H9 (cell line): ENCODE measurements around the gene GRAP2. TPM values are rescaled to one million over a fixed set of nuclear protein-coding genes. Genes with fewer than 3 reads are reported as not detected.

Experiments used
- DNase-seq: peaks from one replicate; pipeline ENCODE4 v3.0.0-alpha.2; 2017
- H2AFZ ChIP-seq: one replicate; pipeline ENCODE4 v1.6.1; 2013; ENCODE audit warnings: mild to moderate bottlenecking, low read length, control low read depth, moderate library complexity
- H2AK5ac ChIP-seq: 2 replicates; pipeline ENCODE4 v1.6.1; 2013; ENCODE audit warnings: low read length, control low read depth, mixed read lengths; ENCODE audit not compliant: insufficient read length
- H2BK120ac ChIP-seq: one replicate; pipeline ENCODE4 v1.6.1; 2013; ENCODE audit warnings: low read depth, mild to moderate bottlenecking, low read length, control low read depth, inconsistent platforms; ENCODE audit not compliant: poor library complexity, severe bottlenecking
- H2BK12ac ChIP-seq: 2 replicates; pipeline ENCODE4 v1.6.1; 2013; ENCODE audit warnings: low read length, control low read depth, mixed read lengths, low read depth; ENCODE audit not compliant: insufficient read length
- H2BK15ac ChIP-seq: 2 replicates; pipeline ENCODE4 v1.6.1; 2013; ENCODE audit warnings: low read depth, low read length, control low read depth
- H2BK20ac ChIP-seq: one replicate; pipeline ENCODE4 v1.6.1; 2013; ENCODE audit warnings: low read depth, mild to moderate bottlenecking, low read length, control low read depth, inconsistent platforms; ENCODE audit not compliant: poor library complexity, severe bottlenecking
- H2BK5ac ChIP-seq: 2 replicates; pipeline ENCODE4 v1.6.1; 2013; ENCODE audit warnings: low read length, control low read depth, mixed read lengths; ENCODE audit not compliant: insufficient read length
- H3K14ac ChIP-seq: 2 replicates; pipeline ENCODE4 v1.6.1; 2013; ENCODE audit warnings: low read length, control low read depth; ENCODE audit not compliant: insufficient read depth
- H3K18ac ChIP-seq: 2 replicates; pipeline ENCODE4 v1.6.1; 2013; ENCODE audit warnings: low read depth, mild to moderate bottlenecking, mixed read lengths, low read length, control low read depth; ENCODE audit not compliant: insufficient read length
- H3K23ac ChIP-seq: 2 replicates; pipeline ENCODE4 v1.6.1; 2013; ENCODE audit warnings: low read length, control low read depth, mixed read lengths, low read depth; ENCODE audit not compliant: insufficient read length
- H3K23me2 ChIP-seq: 2 replicates; pipeline ENCODE4 v1.6.1; 2013; ENCODE audit warnings: low read depth, mild to moderate bottlenecking, mixed read lengths, low read length, control low read depth; ENCODE audit not compliant: insufficient read length, poor library complexity, severe bottlenecking
- H3K27ac ChIP-seq: 2 replicates; pipeline ENCODE4 v1.5.1; 2013; ENCODE audit warnings: low read length, control low read depth, mixed read lengths, low read depth; ENCODE audit not compliant: insufficient read length
- H3K27me3 ChIP-seq: 2 replicates; pipeline ENCODE4 v1.6.1; 2013; ENCODE audit warnings: low read length, control low read depth, inconsistent platforms; ENCODE audit not compliant: insufficient read depth
- H3K4ac ChIP-seq: 2 replicates; pipeline ENCODE4 v1.6.1; 2013; ENCODE audit warnings: low read depth, mild to moderate bottlenecking, control low read depth, inconsistent platforms, low read length, moderate library complexity
- H3K4me1 ChIP-seq: 2 replicates; pipeline ENCODE4 v1.6.1; 2013; ENCODE audit warnings: low read length, control low read depth, inconsistent platforms; ENCODE audit not compliant: insufficient read depth
- H3K4me2 ChIP-seq: 2 replicates; pipeline ENCODE4 v1.6.1; 2013; ENCODE audit warnings: low read length, control low read depth, mixed read lengths; ENCODE audit not compliant: insufficient read length, insufficient read depth
- H3K56ac ChIP-seq: 2 replicates; pipeline ENCODE4 v1.6.1; 2013; ENCODE audit warnings: low read depth, mild to moderate bottlenecking, mixed read lengths, low read length, control low read depth; ENCODE audit not compliant: insufficient read length
- H3K79me1 ChIP-seq: 2 replicates; pipeline ENCODE4 v1.6.1; 2013; ENCODE audit warnings: low read depth, mild to moderate bottlenecking, moderate library complexity, low read length, control low read depth, inconsistent platforms; ENCODE audit not compliant: insufficient read depth, poor library complexity, severe bottlenecking
- H3K79me2 ChIP-seq: 2 replicates; pipeline ENCODE4 v1.6.1; 2013; ENCODE audit warnings: low read length, control low read depth, inconsistent platforms; ENCODE audit not compliant: insufficient read depth
- H3K9ac ChIP-seq: 2 replicates; pipeline ENCODE4 v1.6.1; 2013; ENCODE audit warnings: low read length, control low read depth, mixed read lengths; ENCODE audit not compliant: insufficient read length; ENCODE audit errors: extremely low read depth
- H3K9me3 ChIP-seq: one replicate; pipeline ENCODE4 v1.6.1; 2013; ENCODE audit warnings: low read depth, low read length, inconsistent platforms; ENCODE audit not compliant: control insufficient read depth
- H3T11ph ChIP-seq: one replicate; pipeline ENCODE4 v1.6.1; 2013; ENCODE audit warnings: mild to moderate bottlenecking, low read length, control low read depth, inconsistent platforms
- H4K20me1 ChIP-seq: one replicate; pipeline ENCODE4 v1.6.1; 2013; ENCODE audit not compliant: control insufficient read depth, insufficient read length, insufficient read depth
- H4K5ac ChIP-seq: 2 replicates; pipeline ENCODE4 v1.6.1; 2013; ENCODE audit warnings: low read depth, mild to moderate bottlenecking, mixed read lengths, low read length, control low read depth; ENCODE audit not compliant: insufficient read length
- H4K8ac ChIP-seq: replicated peaks from 2 replicates; pipeline ENCODE4 v1.6.1; 2013; ENCODE audit warnings: low read length, control low read depth, mixed read lengths, low read depth; ENCODE audit not compliant: insufficient read length
- H4K91ac ChIP-seq: 2 replicates; pipeline ENCODE4 v1.6.1; 2013; ENCODE audit warnings: low read depth, mild to moderate bottlenecking, moderate library complexity, mixed read lengths, low read length, control low read depth; ENCODE audit not compliant: insufficient read length
- H3K27ac Mint-ChIP-seq, 3 experiments: 2 replicates in 2 of 3; 3 replicates in 1 of 3; pipeline ENCODE4 v1.8.0; 2020 to 2021; ENCODE audit warnings: mixed read lengths in 3 of 3, mild to moderate bottlenecking in 1 of 3, moderate library complexity in 1 of 3
- H3K27me3 Mint-ChIP-seq: 2 replicates; pipeline ENCODE4 v1.8.0; 2021; ENCODE audit warnings: low read depth, mild to moderate bottlenecking, moderate library complexity, mixed read lengths
- H3K36me3 Mint-ChIP-seq, 3 experiments: 2 replicates in 2 of 3; 3 replicates in 1 of 3; pipeline ENCODE4 v1.8.0; 2020 to 2021; ENCODE audit warnings: low read depth in 3 of 3, mixed read lengths in 3 of 3; ENCODE audit not compliant: insufficient read depth in 1 of 3
- H3K4me1 Mint-ChIP-seq, 2 experiments: 2 replicates each; pipeline ENCODE4 v1.8.0; 2020; ENCODE audit warnings: mixed read lengths in 2 of 2
- H3K4me3 Mint-ChIP-seq, 2 experiments: 2 replicates in 1 of 2; 3 replicates in 1 of 2; pipeline ENCODE4 v1.8.0; 2020 to 2021; ENCODE audit warnings: mild to moderate bottlenecking in 2 of 2, mixed read lengths in 2 of 2, moderate library complexity in 1 of 2
- H3K9me3 Mint-ChIP-seq, 2 experiments: 2 replicates in 1 of 2; 3 replicates in 1 of 2; pipeline ENCODE4 v1.8.0; 2020; ENCODE audit warnings: mild to moderate bottlenecking in 2 of 2, mixed read lengths in 2 of 2, moderate library complexity in 1 of 2
- CTCF ChIP-seq: fragments of 200-600 bp; sonication (generic); conservative IDR thresholded peaks from 3 replicates; pipeline ENCODE4 v1.8.0; 2021; ENCODE audit warnings: antibody characterized with exemption, mild to moderate bottlenecking
- WGBS: extraction: QIAGEN DNeasy Blood & Tissue Kit; methylation state at CpG from one replicate; pipeline ENCODE4 v1.1.7; 2013; ENCODE audit warnings: missing lambda C conversion rate, low lambda C conversion rate, mixed read lengths; ENCODE audit not compliant: insufficient read length; ENCODE audit errors: extremely low coverage; 5-methylcytosine and 5-hydroxymethylcytosine counted together
- total RNA-seq: library from RNA; stranded (reverse); gene quantifications from 2 replicates; pipeline ENCODE4 v1.2.1, GENCODE V29; 2021

GRAP2 gene
- total RNA-seq, 1 experiment from 2014 or later: not detected

- H3K23me2 ChIP-seq: no peaks in the 10 kb centered on the region
- no peaks in the 10 kb centered on the region for H3K79me2 ChIP-seq
- H4K20me1 ChIP-seq: no peaks in the 10 kb centered on the region
- H3K9ac ChIP-seq: no peak overlapping the region
- no peak overlapping the region for H4K5ac ChIP-seq
- H3K14ac ChIP-seq: no peak overlapping the region
- H2AFZ ChIP-seq: no peak overlapping the region
- no peaks in the 10 kb centered on the region for H3K79me1 ChIP-seq
- no peak overlapping the region for H2BK20ac ChIP-seq
- DNase-seq: peak; percentile 84
- no peak overlapping the region for H3K23ac ChIP-seq
- Mint-ChIP-seq H3K4me1 (peaks cover 30 to 37% of the 10 kb centered on the region in 2 experiments), H3K27me3 (no peaks in the 10 kb centered on the region), H3K36me3 (no peaks in the 10 kb centered on the region), H3K9me3 (no peaks in the 10 kb centered on the region), H3K4me3 (no peak overlapping the region; a peak in 2 of 5 replicates), H3K27ac (peak overlapping the region in 2 of 3 experiments; percentile 1 to 59; a peak in 3 of 7 replicates)
- no peak overlapping the region for H2BK15ac ChIP-seq
- TF ChIP-seq CTCF: peak; percentile 98
- no peak overlapping the region for H2BK5ac ChIP-seq
- H3K27ac ChIP-seq: no peak overlapping the region
- H4K8ac ChIP-seq: no peak overlapping the region
- H3K27me3 ChIP-seq: no peaks in the 10 kb centered on the region
- no peak overlapping the region for H3K4me2 ChIP-seq
- H3K18ac ChIP-seq: no peak overlapping the region
- H3K56ac ChIP-seq: no peak overlapping the region
- H3K9me3 ChIP-seq: no peaks in the 10 kb centered on the region
- H4K91ac ChIP-seq: no peak overlapping the region
- H3K4me1 ChIP-seq: no peaks in the 10 kb centered on the region; the same call in 1 of the 2 replicates
- H2BK120ac ChIP-seq: no peak overlapping the region
- H2AK5ac ChIP-seq: no peak overlapping the region
- H3T11ph ChIP-seq: no peak overlapping the region
- no peak overlapping the region for H3K4ac ChIP-seq
- H2BK12ac ChIP-seq: no peak overlapping the region
- no CpG with 5 or more reads among the region's 7 CpGs for WGBS
These were observed 32.2 kb downstream of the GRAP2 start for GRCh38 chr22:39932918-39933649.
